ENCODE data around the gene PTDSS2. TPM values are rescaled to one million over a fixed set of nuclear protein-coding genes. Genes with fewer than 3 reads are reported as not detected.
A peak's percentile ranks its signal among the peaks of the same experiment; 100 is the strongest.

PTDSS2 gene
- total and polyA plus RNA-seq, 2 donors from 2014 or later: 28.5 to 37.7 TPM

- H3K9me3 ChIP-seq (ENCODE audit: control insufficient read depth in 2 of 3, insufficient read depth in 1 of 3, low read length in 3 of 3): no peaks in the 10 kb centered on the region
- no peaks in the 10 kb centered on the region for H3K27me3 ChIP-seq (ENCODE audit: control insufficient read depth, insufficient read depth, low read length)
- intact Hi-C loops (cut with DNase I): no loop called here
- no peak overlapping the region for H3K9ac ChIP-seq (ENCODE audit: low read length in 3 of 3)
- FAIRE-seq (no peak), DNase-seq (peak in 1 of 5 donors; percentile 49)
- H3K27ac ChIP-seq (ENCODE audit: low read depth in 2 of 2, low read length in 2 of 2): no peak overlapping the region
- no peaks in the 10 kb centered on the region for H3K4me1 ChIP-seq (ENCODE audit: control insufficient read depth in 2 of 3, insufficient read depth in 2 of 3, low read depth in 1 of 3, low read length in 3 of 3)
- TF ChIP-seq CTCF (IDR thresholded peaks at IDR 0.05; ENCODE audit: borderline replicate concordance, extremely low read depth, insufficient read depth): no peak
- H3K36me3 ChIP-seq (ENCODE audit: control insufficient read depth in 2 of 3, insufficient read depth in 3 of 3, low read length in 3 of 3): peaks cover 0 to 4% (median 0%) of the 10 kb centered on the region in 3 donors
- no peak overlapping the region for H3K4me3 ChIP-seq (ENCODE audit: low read length in 3 of 3)
These were observed 37.5 kb downstream of the PTDSS2 start for GRCh38 chr11:487571-488021.

- no peak for TF ChIP-seq CTCF (IDR thresholded peaks at IDR 0.05; ENCODE audit: borderline replicate concordance, extremely low read depth, insufficient read depth)
- Histone ChIP-seq H3K27me3 (ENCODE audit: control insufficient read depth, insufficient read depth, low read length) (no peaks in the 10 kb centered on the region), H3K4me1 (ENCODE audit: control insufficient read depth in 2 of 3, insufficient read depth in 2 of 3, low read depth in 1 of 3, low read length in 3 of 3) (no peaks in the 10 kb centered on the region), H3K27ac (ENCODE audit: low read depth in 2 of 2, low read length in 2 of 2) (no peak overlapping the region), H3K9me3 (ENCODE audit: control insufficient read depth in 2 of 3, insufficient read depth in 1 of 3, low read length in 3 of 3) (no peaks in the 10 kb centered on the region), H3K36me3 (ENCODE audit: control insufficient read depth in 2 of 3, insufficient read depth in 3 of 3, low read length in 3 of 3) (peaks cover 0 to 4% (median 0%) of the 10 kb centered on the region in 3 donors), H3K9ac (ENCODE audit: low read length in 3 of 3) (no peak overlapping the region), H3K4me3 (ENCODE audit: low read length in 3 of 3) (no peak overlapping the region)
- intact Hi-C loops (cut with DNase I): no loop called here
- DNase-seq (no peak), FAIRE-seq (no peak)
These were observed 38.0 kb downstream of the PTDSS2 start for GRCh38 chr11:488062-488461.

- H3K4me3 ChIP-seq (ENCODE audit: low read length in 3 of 3): no peak overlapping the region
- intact Hi-C loops (cut with DNase I): no loop called here
- TF ChIP-seq CTCF (IDR thresholded peaks at IDR 0.05; ENCODE audit: borderline replicate concordance, extremely low read depth, insufficient read depth): no peak
- H3K27me3 ChIP-seq (ENCODE audit: control insufficient read depth, insufficient read depth, low read length): no peaks in the 10 kb centered on the region
- DNase-seq (no peak), FAIRE-seq (no peak)
- H3K9me3 ChIP-seq (ENCODE audit: control insufficient read depth in 2 of 3, insufficient read depth in 1 of 3, low read length in 3 of 3): no peaks in the 10 kb centered on the region
- H3K27ac ChIP-seq (ENCODE audit: low read depth in 2 of 2, low read length in 2 of 2): no peak overlapping the region
- H3K9ac ChIP-seq (ENCODE audit: low read length in 3 of 3): no peak overlapping the region
- H3K4me1 ChIP-seq (ENCODE audit: control insufficient read depth in 2 of 3, insufficient read depth in 2 of 3, low read depth in 1 of 3, low read length in 3 of 3): no peaks in the 10 kb centered on the region
- peaks cover 0 to 4% (median 0%) of the 10 kb centered on the region in 3 donors for H3K36me3 ChIP-seq (ENCODE audit: control insufficient read depth in 2 of 3, insufficient read depth in 3 of 3, low read length in 3 of 3)
These were observed 38.5 kb downstream of the PTDSS2 start for GRCh38 chr11:488579-488978.

- Histone ChIP-seq H3K4me1 (ENCODE audit: control insufficient read depth in 2 of 3, insufficient read depth in 2 of 3, low read depth in 1 of 3, low read length in 3 of 3) (no peaks in the 10 kb centered on the region), H3K4me3 (ENCODE audit: low read length in 3 of 3) (no peak overlapping the region), H3K9ac (ENCODE audit: low read length in 3 of 3) (no peak overlapping the region), H3K27ac (ENCODE audit: low read depth in 2 of 2, low read length in 2 of 2) (no peak overlapping the region), H3K27me3 (ENCODE audit: control insufficient read depth, insufficient read depth, low read length) (no peaks in the 10 kb centered on the region), H3K36me3 (ENCODE audit: control insufficient read depth in 2 of 3, insufficient read depth in 3 of 3, low read length in 3 of 3) (peaks cover 0 to 4% (median 0%) of the 10 kb centered on the region in 3 donors), H3K9me3 (ENCODE audit: control insufficient read depth in 2 of 3, insufficient read depth in 1 of 3, low read length in 3 of 3) (no peaks in the 10 kb centered on the region)
- FAIRE-seq (no peak), DNase-seq (no peak)
- intact Hi-C loops (cut with DNase I): no loop called here
- TF ChIP-seq CTCF (IDR thresholded peaks at IDR 0.05; ENCODE audit: borderline replicate concordance, extremely low read depth, insufficient read depth): no peak
These were observed 38.9 kb downstream of the PTDSS2 start for GRCh38 chr11:488992-489391.
